Activated T-cell treated with anti-CD3 and anti-CD28 coated beads for 1 hour (primary cell): ENCODE data around the gene CDH4.

ENCODE experiments used
- DNase-seq: peaks from one replicate; pipeline ENCODE4 v3.0.0-alpha.2; 2020; ENCODE audit warnings: low read depth

The CDH4 gene

DNA sequence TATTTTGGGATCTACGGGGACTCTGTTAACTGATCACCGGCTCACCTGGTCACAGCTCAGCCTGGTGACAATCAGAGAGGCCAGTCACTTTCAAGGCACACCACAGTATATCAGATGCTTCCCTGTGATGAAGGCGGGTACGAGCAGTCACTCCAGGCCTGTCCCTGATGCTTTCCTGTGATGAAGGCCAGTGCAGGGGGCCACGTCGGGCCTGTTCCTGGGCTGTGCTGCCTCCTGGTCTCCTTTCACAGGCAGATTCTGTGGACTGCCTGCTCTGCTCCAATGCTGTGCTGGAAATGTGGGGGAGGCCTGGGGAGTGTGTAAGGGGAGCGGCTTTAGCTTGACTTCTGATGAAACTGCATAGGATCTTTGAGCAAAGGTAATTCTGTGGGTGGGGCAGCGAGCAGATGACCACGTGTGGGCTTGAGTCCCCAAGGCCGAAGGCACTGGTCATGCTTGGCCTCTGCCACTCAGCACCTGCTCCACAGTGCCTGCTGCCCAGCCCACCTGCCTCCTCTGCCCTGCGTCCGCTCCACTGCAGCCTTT is 441.1 kb downstream of the CDH4 start:
- no peak for DNase-seq

DNA sequence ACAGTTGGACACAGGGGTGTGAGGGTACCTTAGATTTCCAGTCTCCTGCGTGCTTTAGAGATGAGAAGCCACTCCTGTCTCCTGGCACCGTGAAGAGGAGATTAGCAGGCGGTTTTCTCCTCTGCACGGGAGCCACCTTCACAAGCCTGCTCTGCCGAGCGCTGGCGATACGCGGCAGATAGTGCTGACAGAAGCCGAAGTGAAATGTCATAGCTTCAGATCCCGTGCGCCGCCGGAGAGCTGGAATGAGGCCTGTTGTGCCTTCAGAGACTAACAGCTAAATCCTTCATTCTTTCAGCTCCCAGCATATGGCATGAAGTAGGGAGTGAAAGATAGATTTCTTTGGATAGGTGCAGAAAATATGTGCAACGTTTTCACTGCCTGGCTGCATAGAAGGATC is 442.6 kb downstream of the CDH4 start:
- no peak for DNase-seq

DNA sequence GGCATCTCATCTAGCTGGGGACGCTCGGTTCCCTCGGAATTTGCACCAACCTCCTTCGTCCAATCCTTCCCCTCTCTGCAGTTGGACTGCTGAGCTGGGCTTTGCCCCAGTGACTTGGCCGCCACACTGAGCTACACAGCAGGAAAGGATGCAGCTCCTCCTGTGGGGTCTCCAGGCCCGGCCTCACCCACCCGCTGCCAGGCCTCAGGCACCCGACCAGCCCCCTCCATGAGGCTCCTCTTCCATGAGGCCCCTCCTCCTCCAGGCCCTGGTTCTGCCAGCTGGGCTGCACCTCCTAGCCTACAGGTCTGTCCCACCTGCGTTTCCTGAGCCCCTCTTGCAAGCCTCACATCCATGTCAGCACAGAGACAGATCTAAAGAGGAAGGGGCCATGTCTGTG is 443.7 kb downstream of the CDH4 start:
- no peak for DNase-seq

DNA sequence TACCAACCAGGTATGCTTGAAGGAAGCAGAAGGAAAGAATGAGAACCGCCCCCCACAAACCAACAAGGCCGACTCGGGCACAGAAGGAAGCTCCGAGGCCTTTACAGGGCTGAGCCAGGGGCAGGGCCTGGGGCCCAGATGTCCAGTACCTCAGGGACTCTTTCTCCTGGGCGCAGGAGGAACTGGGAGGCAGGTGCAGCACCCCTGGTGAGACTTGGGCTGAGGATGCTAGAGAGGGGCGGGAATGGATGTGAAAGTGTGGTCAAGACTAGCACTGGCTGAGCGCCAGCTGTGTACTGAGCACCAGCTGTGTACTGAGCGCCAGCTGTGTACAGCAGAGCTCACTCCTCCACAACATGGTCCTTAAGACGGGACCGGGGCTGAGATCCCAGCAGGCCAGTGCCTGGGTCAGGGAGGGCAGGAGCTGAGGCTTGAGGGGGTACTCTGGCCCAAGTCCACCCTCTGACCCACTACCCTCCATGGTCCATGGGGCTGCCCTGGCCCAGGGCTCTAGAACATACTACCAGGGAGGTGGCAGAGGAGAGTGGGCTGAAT is 444.2 kb downstream of the CDH4 start:
- no peak for DNase-seq

DNA sequence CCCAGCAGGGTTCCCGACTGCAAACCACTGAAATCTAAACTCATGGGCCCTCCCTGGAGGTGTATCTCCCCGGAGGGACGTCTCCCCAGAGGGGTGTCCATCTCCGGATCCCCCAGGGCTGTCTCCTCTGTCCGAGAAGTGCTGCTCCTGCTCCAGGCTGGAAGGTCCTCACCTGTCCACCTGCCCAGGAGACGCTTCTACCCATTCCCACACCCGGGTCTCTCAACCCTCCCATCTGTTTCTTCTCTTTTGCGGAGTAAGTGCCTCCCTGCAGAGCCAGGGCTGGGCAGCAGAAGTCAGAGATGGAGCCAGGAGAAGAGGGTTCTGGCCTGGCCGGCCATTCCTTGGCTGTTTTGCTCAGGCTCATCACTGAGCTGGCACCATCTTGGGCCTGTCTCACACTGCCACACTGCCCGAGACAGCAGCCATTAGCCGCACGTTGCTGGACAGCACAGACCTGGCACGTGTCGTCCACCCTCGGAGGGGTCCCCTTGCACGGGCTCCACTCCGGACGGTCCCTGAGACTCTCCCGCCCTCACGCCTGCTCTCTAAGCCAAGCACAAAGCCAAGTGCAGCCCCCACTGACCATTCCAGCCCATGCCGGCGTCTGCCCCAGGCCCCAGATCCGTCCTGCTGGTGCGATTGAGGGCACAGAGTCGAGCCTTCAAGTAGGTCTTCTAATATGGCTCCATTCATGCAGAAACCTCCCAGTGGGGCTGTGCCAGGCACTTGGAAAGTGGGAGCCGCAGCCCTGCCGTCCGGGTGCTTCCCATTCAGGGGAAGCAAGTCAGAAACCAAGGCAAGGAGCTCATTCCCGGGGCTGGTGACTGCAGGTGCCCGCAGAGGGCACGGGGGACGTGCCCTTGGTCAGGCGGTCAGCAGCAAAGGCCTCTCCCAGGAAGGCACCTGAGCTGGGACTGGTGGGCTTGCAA is 445.9 kb downstream of the CDH4 start:
- no peak for DNase-seq

DNA sequence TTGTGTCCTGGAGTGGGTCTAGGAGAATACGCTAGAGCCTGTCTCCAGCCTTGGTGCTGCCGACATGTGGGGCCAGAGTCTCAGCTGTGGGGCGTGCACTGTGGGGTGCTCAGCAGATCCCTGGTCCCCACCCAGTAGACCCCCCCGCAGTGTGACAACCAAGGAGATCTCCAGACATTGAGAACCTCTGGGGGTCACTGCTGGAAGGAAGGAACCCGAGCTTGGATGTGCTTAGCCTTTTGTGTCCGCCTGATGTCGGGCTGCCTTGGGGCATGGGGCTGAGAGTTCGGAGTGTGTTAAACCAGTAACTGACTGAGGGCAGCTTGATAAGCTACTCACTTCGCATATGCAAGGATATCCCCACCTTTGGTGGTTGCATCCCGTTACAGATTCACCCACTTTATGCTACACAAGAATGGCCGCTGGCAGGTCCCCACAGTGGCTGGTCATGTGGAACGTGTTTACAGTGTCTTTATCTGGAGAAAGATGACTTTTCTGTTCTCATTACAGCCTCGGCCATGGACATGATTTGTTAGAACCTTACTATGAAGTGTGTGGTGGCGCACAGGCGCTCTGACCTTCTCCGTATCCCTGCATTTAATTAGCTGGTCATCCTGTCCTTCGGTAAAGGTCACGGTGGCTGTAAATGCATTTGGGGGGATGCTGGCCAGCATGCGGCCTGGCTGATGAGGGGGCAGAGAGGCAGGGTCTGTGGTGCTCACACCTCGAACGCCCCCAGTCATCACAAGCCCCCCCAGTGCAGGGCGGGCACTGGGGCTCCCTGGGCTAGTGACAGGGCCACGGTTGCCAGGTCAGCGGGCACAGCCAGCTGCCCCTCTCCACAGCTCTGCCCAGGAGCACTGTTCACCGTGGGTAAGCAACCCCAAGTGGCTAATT is 446.8 kb downstream of the CDH4 start:
- DNase-seq: no peak

DNA sequence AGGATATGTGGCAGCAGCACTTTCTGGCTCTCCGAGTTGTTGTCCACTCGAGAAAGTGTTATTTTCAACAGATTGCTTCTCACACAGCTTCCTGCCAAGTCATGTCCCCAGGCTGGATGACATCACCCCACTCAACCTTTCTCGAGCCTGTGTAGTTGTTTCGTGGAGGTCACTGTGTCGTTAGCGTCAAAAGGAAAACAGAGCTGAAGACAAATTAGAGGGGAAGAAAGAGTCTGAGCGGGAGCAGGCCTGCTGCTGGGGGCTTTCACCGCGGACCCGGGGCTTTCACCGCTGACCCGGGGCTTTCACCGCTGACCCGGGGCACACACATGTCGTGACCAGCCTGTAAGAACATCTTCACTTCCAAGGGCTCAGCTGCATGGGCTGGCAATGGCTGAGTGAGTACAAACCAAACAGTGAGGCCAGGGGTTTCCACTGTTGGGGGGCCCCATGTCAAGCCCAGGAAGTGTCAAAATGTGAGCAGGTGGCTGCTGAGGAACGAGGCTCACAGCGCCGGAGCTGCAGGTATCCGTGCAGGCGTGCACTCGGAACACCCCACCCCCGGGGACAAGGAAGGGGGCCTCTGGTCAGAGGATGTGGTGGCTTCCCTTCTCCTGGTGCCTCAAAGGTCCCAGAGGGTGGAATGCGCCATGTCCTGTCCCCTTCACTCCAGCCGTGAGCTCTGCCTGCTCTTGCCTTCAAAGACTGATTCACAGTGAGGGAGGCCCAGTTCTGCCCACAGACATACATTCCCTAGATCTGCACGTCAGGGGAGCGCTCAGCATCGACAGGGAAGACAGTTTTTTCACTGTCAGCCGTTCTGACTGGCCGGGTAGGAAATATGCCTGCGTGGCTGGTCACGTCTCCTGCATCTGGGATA is 447.7 kb downstream of the CDH4 start:
- no peak for DNase-seq

DNA sequence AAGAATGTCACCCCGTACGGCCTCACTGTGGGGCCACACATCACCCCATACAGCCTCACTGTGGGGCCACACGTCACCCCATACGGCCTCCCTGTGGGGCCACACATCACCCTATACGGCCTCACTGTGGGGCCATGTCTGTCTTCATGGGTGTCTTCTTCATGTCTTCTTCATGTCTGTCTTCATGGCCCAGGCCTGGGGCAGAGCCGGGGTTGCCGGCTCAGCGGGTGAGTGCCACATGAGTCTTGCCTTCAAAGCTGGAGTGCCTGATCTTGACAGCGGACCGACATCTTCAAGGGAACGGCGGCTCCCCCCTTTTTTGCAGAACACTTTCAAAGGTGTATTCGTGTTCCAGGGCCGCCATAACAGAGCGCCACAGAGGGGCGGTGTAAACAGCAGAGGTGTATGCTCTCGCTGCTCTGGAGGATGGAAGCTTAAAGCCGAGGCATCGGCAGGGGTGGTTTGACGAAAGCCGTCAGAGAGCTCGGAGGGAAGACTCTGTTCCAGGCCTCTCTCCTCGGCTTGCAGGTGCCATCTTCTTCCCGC is 448.6 kb downstream of the CDH4 start:
- no peak for DNase-seq

DNA sequence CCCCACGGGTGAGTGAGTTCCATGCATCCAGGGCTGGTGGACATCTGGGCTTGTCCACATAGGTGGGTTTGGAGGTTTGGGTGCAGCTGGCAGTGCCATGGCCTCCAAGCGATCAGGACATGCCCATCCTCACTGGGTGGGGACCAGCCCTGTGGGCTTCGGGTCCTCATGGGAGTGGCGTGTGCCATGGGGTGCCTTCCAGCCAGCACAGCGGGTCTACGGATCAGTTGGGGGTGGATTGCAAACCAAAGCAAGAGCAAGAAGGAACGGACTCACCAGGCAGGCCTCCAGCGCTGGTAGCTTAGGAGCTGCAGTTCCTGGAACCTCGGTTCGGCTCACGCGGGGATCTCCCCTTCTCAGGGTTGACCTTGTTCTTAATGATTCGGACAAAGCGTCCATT is 449.3 kb downstream of the CDH4 start:
- no peak for DNase-seq

DNA sequence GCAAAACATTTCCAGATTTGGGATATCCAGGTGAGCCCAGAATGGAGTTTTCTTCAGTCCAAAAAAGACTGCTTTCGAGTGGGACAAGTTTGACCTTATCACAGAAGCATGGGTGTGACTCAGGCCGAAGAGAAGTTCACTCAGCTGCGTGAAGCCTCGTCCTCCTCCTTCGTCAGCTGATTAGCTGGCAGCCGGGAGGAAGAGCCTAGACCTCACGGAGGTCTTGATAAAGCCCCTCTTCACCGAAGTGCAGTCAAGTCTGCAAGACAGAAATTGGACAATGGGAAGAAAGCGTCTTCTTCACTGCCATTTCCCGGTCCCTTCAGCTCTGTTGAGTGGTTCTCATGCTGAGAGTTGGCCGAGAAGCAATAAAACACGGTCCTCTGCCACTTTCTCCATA is 449.7 kb downstream of the CDH4 start:
- no peak for DNase-seq

DNA sequence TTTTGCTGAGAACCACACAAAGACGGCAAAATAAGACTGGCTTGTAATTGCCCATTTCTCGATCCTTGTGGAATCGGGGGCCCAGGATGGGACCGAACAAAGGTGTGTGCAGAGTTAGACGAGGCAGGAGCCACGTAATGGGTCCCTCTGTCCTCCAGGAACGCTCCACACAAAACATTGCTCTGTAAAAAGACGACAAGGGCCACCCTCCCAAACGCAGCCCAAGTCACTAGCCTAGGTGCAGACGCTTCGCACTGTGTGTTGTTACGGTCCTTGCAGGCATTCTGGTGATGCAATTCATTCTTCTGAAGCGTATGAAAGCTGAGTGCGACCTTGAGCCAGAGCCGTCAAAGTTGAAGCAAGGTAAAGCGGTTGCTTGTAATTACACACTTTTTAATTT is 450.2 kb downstream of the CDH4 start:
- no peak for DNase-seq

DNA sequence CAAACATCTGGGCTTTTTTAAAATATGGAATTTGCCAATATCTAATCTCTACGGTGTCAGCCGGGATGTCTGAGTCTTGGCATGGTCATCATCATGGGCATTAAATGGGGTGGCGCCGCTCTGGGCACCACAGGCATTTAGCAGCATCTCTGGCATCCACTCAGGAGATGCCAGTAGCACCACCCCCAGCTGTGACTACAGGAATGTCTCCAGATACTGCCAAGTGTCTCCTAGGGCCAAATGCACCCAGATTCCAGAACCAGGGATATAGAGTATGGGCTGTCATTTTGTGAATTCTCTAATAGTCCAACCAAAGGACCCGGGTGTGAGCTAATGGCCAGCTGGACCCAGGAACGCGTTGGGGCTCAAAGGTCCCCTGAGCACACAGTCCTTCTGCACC is 452.6 kb downstream of the CDH4 start:
- DNase-seq: no peak

DNA sequence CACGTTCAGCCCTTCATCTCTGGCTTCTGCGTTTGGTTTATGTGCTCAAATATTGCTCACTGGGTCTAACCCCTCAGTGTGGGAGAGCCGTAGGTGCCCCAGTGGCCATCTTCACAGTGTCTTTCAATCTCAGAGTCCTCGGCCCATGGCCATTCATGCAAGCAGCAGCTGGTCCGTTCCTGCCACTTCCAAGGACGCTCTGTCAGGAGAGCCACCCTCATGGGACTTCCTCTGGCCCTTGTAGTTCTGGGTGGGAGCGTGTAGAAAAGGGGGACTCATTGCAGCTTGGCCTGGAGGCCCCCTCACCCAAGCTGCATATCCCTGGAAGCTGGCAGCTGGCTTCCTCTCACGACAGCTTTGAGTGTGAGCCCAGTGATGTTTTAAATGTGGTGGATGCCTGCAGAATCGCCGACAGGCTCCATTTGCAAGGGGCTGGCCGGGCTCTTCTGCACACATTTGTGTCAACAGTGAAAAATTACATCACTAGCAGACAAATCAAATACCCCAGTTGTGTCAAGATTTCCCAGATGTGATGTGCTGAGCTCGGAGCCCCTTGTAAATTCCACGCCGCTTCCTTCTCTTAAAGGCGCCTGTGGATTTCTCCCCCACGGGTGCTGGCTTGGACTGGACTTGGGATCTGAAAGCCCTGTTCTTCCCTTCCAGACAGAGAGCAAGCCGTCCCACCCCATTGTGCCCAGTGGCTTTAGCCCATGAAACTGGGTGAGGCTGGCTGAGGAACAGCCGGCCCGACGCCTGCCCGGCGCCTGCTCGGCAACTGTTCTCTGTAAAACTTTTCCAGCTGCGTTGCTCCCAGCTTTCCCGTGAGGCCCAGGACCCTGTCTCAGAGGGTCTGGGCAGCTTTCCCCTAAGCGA is 453.6 kb downstream of the CDH4 start:
- DNase-seq: no peak

DNA sequence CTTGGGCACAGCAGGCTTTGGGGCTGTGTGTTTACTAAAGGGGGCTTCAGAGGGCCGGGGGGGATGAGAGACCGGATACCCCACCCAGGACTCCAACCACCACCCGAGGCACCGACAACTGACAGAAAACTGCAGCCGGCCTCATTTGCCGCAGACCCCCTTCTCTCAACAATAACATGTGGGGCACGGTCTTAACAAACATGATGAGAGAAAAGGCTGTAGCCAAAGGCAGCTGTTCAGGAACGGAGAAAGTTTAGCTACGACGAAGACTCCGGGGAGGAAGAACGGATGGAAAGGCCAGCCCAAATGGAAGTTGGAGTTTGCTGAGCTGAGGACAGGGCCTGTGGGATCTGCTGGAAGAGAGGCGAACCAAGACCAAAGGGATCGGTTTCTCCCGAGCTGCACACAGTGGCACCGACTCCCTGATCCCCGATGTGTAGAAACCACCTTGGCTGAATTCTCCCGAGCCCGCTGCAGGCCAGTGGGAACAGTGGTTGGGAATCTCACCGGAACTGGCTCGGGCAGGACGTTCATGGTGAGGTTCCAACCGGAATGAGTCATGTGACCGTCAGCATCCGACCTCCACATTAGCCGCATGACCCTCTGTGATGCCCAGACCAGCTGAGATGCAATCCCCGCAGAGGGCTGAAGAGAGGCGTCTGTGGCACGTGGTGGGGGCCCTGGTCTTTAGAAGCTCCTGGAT is 454.3 kb downstream of the CDH4 start:
- no peak for DNase-seq

DNA sequence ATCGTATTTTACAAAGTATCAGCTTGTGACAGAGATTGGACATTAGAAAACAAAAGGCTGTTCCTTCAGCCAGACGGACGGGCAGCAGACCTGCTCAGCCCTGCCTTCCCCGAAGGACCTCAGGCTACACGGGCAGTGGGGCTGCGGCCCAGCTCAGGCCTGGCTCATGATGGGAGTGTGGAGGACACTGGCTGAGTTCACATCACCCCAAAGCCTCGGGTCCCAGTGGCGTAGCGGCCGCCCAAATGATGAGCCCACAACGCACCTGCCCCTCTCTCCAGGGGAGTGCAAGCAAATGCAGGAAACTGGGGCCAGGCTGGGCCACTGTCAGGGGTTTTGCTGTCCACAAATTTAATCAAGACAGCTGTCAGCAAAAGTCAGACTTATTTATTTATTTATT is 456.8 kb downstream of the CDH4 start:
- no peak for DNase-seq

DNA sequence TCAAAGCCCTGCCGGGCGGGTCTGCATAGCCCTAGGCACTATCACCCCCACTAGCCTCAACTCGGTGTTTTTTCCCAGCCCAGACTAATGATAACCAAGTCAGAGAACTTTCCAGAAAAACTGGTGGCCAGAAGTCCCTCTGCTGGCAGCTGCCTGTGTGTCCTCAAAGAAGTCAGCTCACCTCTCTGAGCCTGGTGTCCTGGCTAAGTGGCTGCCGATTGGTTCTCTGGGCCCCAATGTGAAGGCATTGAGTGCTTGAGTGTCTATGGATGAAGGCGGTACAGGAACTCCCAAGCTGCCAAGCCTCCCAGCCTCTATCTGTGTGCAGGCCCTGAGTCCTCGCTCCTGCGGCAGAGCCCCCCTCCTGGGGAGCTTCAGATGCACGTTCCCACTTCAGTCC is 458.0 kb downstream of the CDH4 start:
- DNase-seq: no peak

DNA sequence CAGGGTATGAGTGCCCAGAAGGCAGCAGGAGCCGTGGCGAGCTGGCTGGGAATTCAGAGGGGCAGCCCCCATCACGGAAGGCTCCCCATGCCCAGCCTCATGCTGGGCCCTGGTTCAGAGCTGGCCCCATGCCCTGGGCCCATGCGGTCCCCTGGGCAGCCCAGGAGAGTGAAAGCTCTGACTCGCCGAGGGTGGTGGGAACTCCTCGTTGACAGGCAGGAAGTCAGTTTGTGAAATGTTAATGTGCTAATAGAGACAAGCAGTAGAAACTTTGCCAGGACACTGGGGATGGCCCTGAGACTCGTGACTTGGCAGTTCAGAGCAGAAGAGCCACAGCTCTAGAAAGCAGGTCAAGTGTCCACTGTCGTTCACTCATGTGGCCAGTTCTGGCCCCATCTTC is 460.6 kb downstream of the CDH4 start:
- no peak for DNase-seq

DNA sequence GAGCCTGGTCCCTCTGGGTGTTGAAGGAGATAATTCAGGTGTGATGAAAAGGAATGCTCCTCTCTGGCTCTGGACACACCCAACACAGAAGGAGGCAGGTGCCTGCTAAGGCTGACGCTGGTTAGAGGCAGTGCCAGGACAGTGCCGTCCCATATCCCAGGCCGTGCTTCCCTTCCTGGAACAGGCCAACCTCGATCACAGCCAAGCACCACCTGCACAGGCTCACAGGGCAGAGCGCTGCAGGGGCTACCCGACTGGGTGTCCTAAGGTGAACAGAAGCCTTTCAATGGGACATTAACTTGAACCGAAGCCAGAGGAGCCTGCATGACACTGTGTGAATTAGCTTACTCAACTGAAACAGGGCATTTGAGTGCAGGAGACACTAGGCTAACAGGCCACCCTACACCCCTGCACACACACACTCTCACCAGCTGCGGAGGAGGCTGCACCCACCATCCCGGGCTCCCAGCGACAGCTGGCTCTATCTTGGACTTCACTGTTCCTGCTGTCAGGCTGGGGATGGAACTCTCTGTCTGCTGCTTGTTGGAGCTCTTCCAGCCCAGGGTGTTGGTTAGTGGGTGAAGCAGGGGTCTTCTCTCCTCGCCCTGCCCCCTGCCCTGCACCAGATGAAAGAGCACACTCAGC is 466.4 kb downstream of the CDH4 start:
- DNase-seq: no peak
